ENCODE data around the gene TESMIN. TPM values are rescaled to one million over a fixed set of nuclear protein-coding genes. Genes with fewer than 3 reads are reported as not detected.

The TESMIN gene
- total and polyA plus RNA-seq, 2 experiments from 2014 or later, result 1.1 TPM; not detected in 1

GRCh38 chr11:68711114-68711513 lies 40.2 kb downstream of the TESMIN start:
- Histone ChIP-seq H3K4me3 (no peak overlapping the region), H3K4me2 (ENCODE audit: unreplicated experiment) (no peak overlapping the region), H3K4me1 (ENCODE audit: insufficient read depth) (no peaks in the 10 kb centered on the region), H3K27me3 (replicated peaks; ENCODE audit: insufficient read depth) (peaks cover 48% of the 10 kb centered on the region), H4K20me1 (ENCODE audit: insufficient read depth) (no peaks in the 10 kb centered on the region), H2AFZ (no peak overlapping the region), H3K36me3 (ENCODE audit: low read depth) (no peaks in the 10 kb centered on the region), H3K27ac (no peak overlapping the region), H3K9me3 (ENCODE audit: low read depth) (no peaks in the 10 kb centered on the region), H3K9me2 (ENCODE audit: insufficient read depth) (no peaks in the 10 kb centered on the region), H3K79me2 (ENCODE audit: insufficient read depth) (no peaks in the 10 kb centered on the region), H3F3A (ENCODE audit: insufficient read depth) (no peaks in the 10 kb centered on the region), H3K9ac (no peak overlapping the region)
- TF ChIP-seq EZH2 (IDR thresholded peaks at IDR 0.05; ENCODE audit: insufficient read depth, poor library complexity, severe bottlenecking) (no peak), EZH2phosphoT487 (IDR thresholded peaks at IDR 0.05; ENCODE audit: insufficient read depth, low read depth) (no peak)
- 90 to 95% methylated on average over 7 to 8 of the region's 8 CpGs for WGBS, 2 experiments (ENCODE audit: low coverage in 1 of 2, low lambda C conversion rate in 2 of 2, missing lambda C conversion rate in 2 of 2)
- in situ Hi-C loops (cut with MboI), result no loop called here
- no peak for DNase-seq

- Histone ChIP-seq H3K27ac (no peak overlapping the region), H3K4me1 (ENCODE audit: insufficient read depth) (no peaks in the 10 kb centered on the region), H3K79me2 (ENCODE audit: insufficient read depth) (no peaks in the 10 kb centered on the region), H3K9me3 (ENCODE audit: low read depth) (no peaks in the 10 kb centered on the region), H3F3A (ENCODE audit: insufficient read depth) (no peaks in the 10 kb centered on the region), H3K4me3 (no peak overlapping the region), H3K9ac (no peak overlapping the region), H2AFZ (no peak overlapping the region), H4K20me1 (ENCODE audit: insufficient read depth) (no peaks in the 10 kb centered on the region), H3K9me2 (ENCODE audit: insufficient read depth) (no peaks in the 10 kb centered on the region), H3K36me3 (ENCODE audit: low read depth) (no peaks in the 10 kb centered on the region), H3K4me2 (ENCODE audit: unreplicated experiment) (no peak overlapping the region), H3K27me3 (replicated peaks; ENCODE audit: insufficient read depth) (peaks cover 48% of the 10 kb centered on the region)
- no peak for TF ChIP-seq EZH2 (IDR thresholded peaks at IDR 0.05; ENCODE audit: insufficient read depth, poor library complexity, severe bottlenecking)
- no peak for TF ChIP-seq EZH2phosphoT487 (IDR thresholded peaks at IDR 0.05; ENCODE audit: insufficient read depth, low read depth)
- in situ Hi-C loops (cut with MboI), result no loop called here
- no peak for DNase-seq
- 68 to 73% methylated on average over 11 of the region's 11 CpGs for WGBS, 2 experiments (ENCODE audit: low coverage in 1 of 2, low lambda C conversion rate in 2 of 2, missing lambda C conversion rate in 2 of 2)
These were observed 40.9 kb downstream of the TESMIN start for GRCh38 chr11:68710409-68710808.

GRCh38 chr11:68709062-68709461 lies 42.3 kb downstream of the TESMIN start:
- no peaks in the 10 kb centered on the region for H3K79me2 ChIP-seq (ENCODE audit: insufficient read depth)
- H3K9ac ChIP-seq, result no peak overlapping the region
- no peak overlapping the region for H3K4me3 ChIP-seq
- no peak for DNase-seq
- no peaks in the 10 kb centered on the region for H3F3A ChIP-seq (ENCODE audit: insufficient read depth)
- in situ Hi-C loops (cut with MboI), result no loop called here
- no peaks in the 10 kb centered on the region for H3K9me2 ChIP-seq (ENCODE audit: insufficient read depth)
- H3K4me1 ChIP-seq (ENCODE audit: insufficient read depth), result no peaks in the 10 kb centered on the region
- peaks cover 47% of the 10 kb centered on the region for H3K27me3 ChIP-seq (replicated peaks; ENCODE audit: insufficient read depth)
- H4K20me1 ChIP-seq (ENCODE audit: insufficient read depth), result no peaks in the 10 kb centered on the region
- H3K9me3 ChIP-seq (ENCODE audit: low read depth), result no peaks in the 10 kb centered on the region
- H3K27ac ChIP-seq, result no peak overlapping the region
- H3K4me2 ChIP-seq (ENCODE audit: unreplicated experiment), result no peak overlapping the region
- WGBS, 2 experiments (ENCODE audit: low coverage in 1 of 2, low lambda C conversion rate in 2 of 2, missing lambda C conversion rate in 2 of 2), result 74 to 82% methylated on average over 12 of the region's 12 CpGs
- H2AFZ ChIP-seq, result no peak overlapping the region
- H3K36me3 ChIP-seq (ENCODE audit: low read depth), result no peaks in the 10 kb centered on the region
- TF ChIP-seq EZH2phosphoT487 (IDR thresholded peaks at IDR 0.05; ENCODE audit: insufficient read depth, low read depth) (no peak), EZH2 (IDR thresholded peaks at IDR 0.05; ENCODE audit: insufficient read depth, poor library complexity, severe bottlenecking) (no peak)

- no peaks in the 10 kb centered on the region for H3K36me3 ChIP-seq (ENCODE audit: low read depth)
- H3K27ac ChIP-seq, result no peak overlapping the region
- no peaks in the 10 kb centered on the region for H3F3A ChIP-seq (ENCODE audit: insufficient read depth)
- no peaks in the 10 kb centered on the region for H3K9me2 ChIP-seq (ENCODE audit: insufficient read depth)
- H3K4me1 ChIP-seq (ENCODE audit: insufficient read depth), result no peaks in the 10 kb centered on the region
- H3K27me3 ChIP-seq (replicated peaks; ENCODE audit: insufficient read depth), result peaks cover 47% of the 10 kb centered on the region
- no peak for TF ChIP-seq EZH2 (IDR thresholded peaks at IDR 0.05; ENCODE audit: insufficient read depth, poor library complexity, severe bottlenecking)
- no peak for TF ChIP-seq EZH2phosphoT487 (IDR thresholded peaks at IDR 0.05; ENCODE audit: insufficient read depth, low read depth)
- H3K9me3 ChIP-seq (ENCODE audit: low read depth), result no peaks in the 10 kb centered on the region
- no peaks in the 10 kb centered on the region for H4K20me1 ChIP-seq (ENCODE audit: insufficient read depth)
- no peak overlapping the region for H2AFZ ChIP-seq
- in situ Hi-C loops (cut with MboI), result no loop called here
- no peak overlapping the region for H3K9ac ChIP-seq
- DNase-seq, result no peak
- no peak overlapping the region for H3K4me3 ChIP-seq
- no peaks in the 10 kb centered on the region for H3K79me2 ChIP-seq (ENCODE audit: insufficient read depth)
- no peak overlapping the region for H3K4me2 ChIP-seq (ENCODE audit: unreplicated experiment)
- 91 to 97% methylated on average over 7 of the region's 7 CpGs for WGBS, 2 experiments (ENCODE audit: low coverage in 1 of 2, low lambda C conversion rate in 2 of 2, missing lambda C conversion rate in 2 of 2)
These were observed 43.8 kb downstream of the TESMIN start for GRCh38 chr11:68707527-68707926.

GRCh38 chr11:68704887-68705286 lies 46.4 kb downstream of the TESMIN start:
- no peak overlapping the region for H2AFZ ChIP-seq
- no peaks in the 10 kb centered on the region for H4K20me1 ChIP-seq (ENCODE audit: insufficient read depth)
- no peak overlapping the region for H3K4me2 ChIP-seq (ENCODE audit: unreplicated experiment)
- no peaks in the 10 kb centered on the region for H3K9me3 ChIP-seq (ENCODE audit: low read depth)
- no peaks in the 10 kb centered on the region for H3K36me3 ChIP-seq (ENCODE audit: low read depth)
- DNase-seq, result no peak
- H3K79me2 ChIP-seq (ENCODE audit: insufficient read depth), result no peaks in the 10 kb centered on the region
- peaks cover 51% of the 10 kb centered on the region for H3K27me3 ChIP-seq (replicated peaks; ENCODE audit: insufficient read depth)
- in situ Hi-C loops (cut with MboI), result no loop called here
- H3K9me2 ChIP-seq (ENCODE audit: insufficient read depth), result no peaks in the 10 kb centered on the region
- H3K4me1 ChIP-seq (ENCODE audit: insufficient read depth), result no peaks in the 10 kb centered on the region
- H3K4me3 ChIP-seq, result no peak overlapping the region
- no peak overlapping the region for H3K9ac ChIP-seq
- WGBS, 2 experiments (ENCODE audit: low coverage in 1 of 2, low lambda C conversion rate in 2 of 2, missing lambda C conversion rate in 2 of 2), result 21 to 23% methylated on average over 13 to 14 of the region's 16 CpGs
- no peaks in the 10 kb centered on the region for H3F3A ChIP-seq (ENCODE audit: insufficient read depth)
- no peak for TF ChIP-seq EZH2 (IDR thresholded peaks at IDR 0.05; ENCODE audit: insufficient read depth, poor library complexity, severe bottlenecking)
- no peak for TF ChIP-seq EZH2phosphoT487 (IDR thresholded peaks at IDR 0.05; ENCODE audit: insufficient read depth, low read depth)
- H3K27ac ChIP-seq, result no peak overlapping the region

All from GM23248 (cell line).